ENCODE results near the gene RAB3A.

DNA sequence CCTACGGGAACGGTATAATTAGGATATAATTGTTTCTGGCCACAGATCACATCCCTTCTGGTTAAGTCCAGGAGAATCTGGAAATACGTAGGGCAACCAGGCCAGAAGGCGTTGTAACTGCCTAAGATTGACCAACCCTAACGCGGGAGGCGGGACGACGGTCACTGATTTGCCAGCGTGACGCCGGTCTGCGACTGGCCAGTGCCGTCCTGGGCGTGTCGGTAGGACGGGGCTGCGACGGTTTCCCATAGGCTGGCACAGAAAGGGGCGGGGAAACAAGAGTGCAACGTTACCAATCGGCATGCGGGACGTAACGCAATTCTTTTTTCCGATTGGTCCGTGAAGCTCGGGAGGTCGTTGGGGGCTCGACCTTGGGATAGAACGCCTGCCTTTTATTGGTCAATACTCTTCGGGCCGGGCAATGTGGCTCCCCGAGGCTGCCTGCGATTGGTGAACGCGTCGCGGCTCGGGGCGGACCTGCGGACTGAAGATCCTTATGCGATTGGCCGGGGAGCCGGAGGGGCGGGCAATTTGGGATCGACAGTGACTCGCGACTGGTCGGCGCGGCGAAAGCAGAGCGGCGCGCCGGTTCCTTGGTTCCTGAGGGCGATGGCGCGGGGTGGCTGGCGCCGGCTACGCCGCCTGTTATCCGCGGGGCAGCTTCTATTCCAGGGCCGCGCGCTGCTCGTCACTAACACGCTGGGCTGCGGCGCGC, 11.0 kb downstream of the RAB3A start, which contains the start of gene MPV17L2:
- TF ChIP-seq, protein P1, sequence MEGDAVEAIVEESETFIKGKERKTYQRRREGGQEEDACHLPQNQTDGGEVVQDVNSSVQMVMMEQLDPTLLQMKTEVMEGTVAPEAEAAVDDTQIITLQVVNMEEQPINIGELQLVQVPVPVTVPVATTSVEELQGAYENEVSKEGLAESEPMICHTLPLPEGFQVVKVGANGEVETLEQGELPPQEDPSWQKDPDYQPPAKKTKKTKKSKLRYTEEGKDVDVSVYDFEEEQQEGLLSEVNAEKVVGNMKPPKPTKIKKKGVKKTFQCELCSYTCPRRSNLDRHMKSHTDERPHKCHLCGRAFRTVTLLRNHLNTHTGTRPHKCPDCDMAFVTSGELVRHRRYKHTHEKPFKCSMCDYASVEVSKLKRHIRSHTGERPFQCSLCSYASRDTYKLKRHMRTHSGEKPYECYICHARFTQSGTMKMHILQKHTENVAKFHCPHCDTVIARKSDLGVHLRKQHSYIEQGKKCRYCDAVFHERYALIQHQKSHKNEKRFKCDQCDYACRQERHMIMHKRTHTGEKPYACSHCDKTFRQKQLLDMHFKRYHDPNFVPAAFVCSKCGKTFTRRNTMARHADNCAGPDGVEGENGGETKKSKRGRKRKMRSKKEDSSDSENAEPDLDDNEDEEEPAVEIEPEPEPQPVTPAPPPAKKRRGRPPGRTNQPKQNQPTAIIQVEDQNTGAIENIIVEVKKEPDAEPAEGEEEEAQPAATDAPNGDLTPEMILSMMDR (IDR thresholded peaks at IDR 0.05) = peak in 1 of 7 experiments; percentile 1
- peak; percentile 76 to 97 (median 96) for TF ChIP-seq POLR2A (IDR thresholded peaks at IDR 0.05)
